A549 (cell line): ENCODE measurements around the gene PKN1. TPM values are rescaled to one million over a fixed set of nuclear protein-coding genes. Genes with fewer than 3 reads are reported as not detected.

Experiments used
- ATAC-seq, 2 experiments: fragments of 200-7000 bp in 1 of 2; fragments of >200 bp in 1 of 2; cut with Nextera tagmentation in 1 of 2; cut with Tn5 transposase in 1 of 2; 3 replicates each; pipeline versions ENCODE4 v1.8.0 to v1.9.1; 2018 to 2020; ENCODE audit warnings: mild to moderate bottlenecking in 1 of 2, moderate library complexity in 1 of 2
- CTCF ChIA-PET: fragments of 300-600 bp; sonication (Branson Sonifier 250); formaldehyde crosslinking; extraction: SDS; loops from one replicate; lab custom pipeline; 2021; ENCODE audit warnings: antibody characterized with exemption, inconsistent platforms; lab: Yijun Ruan, JAX
- POLR2A ChIA-PET: fragments of 350-600 bp; formaldehyde crosslinking; extraction: SDS; loops from one replicate; lab custom pipeline; 2021; ENCODE audit warnings: antibody characterized with exemption, inconsistent platforms; lab: Yijun Ruan, JAX
- DNase-seq, 2 experiments: peaks; one replicate each; pipeline versions ENCODE4 v3.0.0 to v3.0.0-alpha.2; 2011 to 2016; ENCODE audit warnings: low read depth in 1 of 2, low spot score in 1 of 2
- FAIRE-seq: peaks from 2 replicates; lab custom pipeline; 2011; peaks lifted over from hg19 to GRCh38; lab: Jason Lieb, UNC
- H3K27ac ChIP-seq, 2 experiments: fragments of >200 bp; sonication (Bioruptor Twin); formaldehyde crosslinking; 3 replicates each; pipeline ENCODE4 v1.5.1; 2016 to 2017
- H3K4me1 ChIP-seq: fragments of >200 bp; sonication (Bioruptor Twin); formaldehyde crosslinking; 3 replicates; pipeline ENCODE4 v1.6.1; 2016
- H3K4me2 ChIP-seq: fragments of >200 bp; sonication (Bioruptor Twin); formaldehyde crosslinking; 3 replicates; pipeline ENCODE4 v1.6.1; 2016
- H3K4me3 ChIP-seq: fragments of >200 bp; sonication (Bioruptor Twin); formaldehyde crosslinking; 3 replicates; pipeline ENCODE4 v1.5.1; 2016
- H3K9me3 ChIP-seq: fragments of >200 bp; sonication (Bioruptor Twin); formaldehyde crosslinking; 3 replicates; pipeline ENCODE4 v1.6.1; 2016
- EHMT2 ChIP-seq: fragments of 200-600 bp; sonication (generic); IDR thresholded peaks from 2 replicates; pipeline ENCODE4 v1.6.1; 2016; ENCODE audit warnings: antibody characterized with exemption, low read depth, mild to moderate bottlenecking, moderate library complexity
- EP300 ChIP-seq, 2 experiments: fragments of >200 bp; sonication (Bioruptor Twin); formaldehyde crosslinking; IDR thresholded peaks; 2 replicates in 1 of 2; 3 replicates in 1 of 2; pipeline ENCODE4 v1.6.1; 2016 to 2017
- FOSL2 ChIP-seq, 2 experiments: fragments of 450-650 bp in 1 of 2; fragments of >200 bp in 1 of 2; sonication (Bioruptor Twin) in 1 of 2; formaldehyde crosslinking; IDR thresholded peaks; 2 replicates each; pipeline versions ENCODE4 v1.5.0 to v1.6.1; 2016 to 2020; ENCODE audit warnings: mild to moderate bottlenecking in 1 of 2, moderate library complexity in 1 of 2
- HDAC2 ChIP-seq: fragments of 200-600 bp; sonication (generic); IDR thresholded peaks from 2 replicates; pipeline ENCODE4 v1.6.1; 2016
- HEYL ChIP-seq: fragments of 250-450 bp; sonication (Bioruptor Pico); IDR thresholded peaks from 2 replicates; pipeline ENCODE4 v1.8.0; 2021; ENCODE audit warnings: mild to moderate bottlenecking, moderate library complexity
- HOXB5 ChIP-seq: fragments of 250-450 bp; sonication (Bioruptor Pico); IDR thresholded peaks from 2 replicates; pipeline ENCODE4 v1.5.0; 2020; ENCODE audit warnings: mild to moderate bottlenecking, moderate library complexity
- JUNB ChIP-seq: fragments of >200 bp; sonication (Bioruptor Twin); formaldehyde crosslinking; IDR thresholded peaks from 2 replicates; pipeline ENCODE4 v1.6.1; 2016
- KDM1A ChIP-seq: fragments of 200-600 bp; sonication (generic); IDR thresholded peaks from 2 replicates; pipeline ENCODE4 v1.6.1; 2016; ENCODE audit warnings: low read depth, mild to moderate bottlenecking
- MAFK ChIP-seq: fragments of 450-650 bp; IDR thresholded peaks from 2 replicates; pipeline ENCODE4 v1.6.1; 2014; ENCODE audit not compliant: partially characterized antibody
- MAX ChIP-seq: IDR thresholded peaks from 2 replicates; pipeline ENCODE4 v1.6.1; 2012
- MYC ChIP-seq: IDR thresholded peaks from 2 replicates; pipeline ENCODE4 v1.6.1; 2012; ENCODE audit warnings: mild to moderate bottlenecking, inconsistent platforms, low read length, improper control_type of control experiment, borderline replicate concordance
- NPAS2 ChIP-seq: fragments of 250-450 bp; sonication (Bioruptor Pico); IDR thresholded peaks from 2 replicates; pipeline ENCODE4 v1.8.0; 2022; ENCODE audit warnings: mild to moderate bottlenecking, moderate library complexity, borderline replicate concordance
- PBX3 ChIP-seq: IDR thresholded peaks from 2 replicates; pipeline ENCODE4 v1.6.1; 2012
- PHF8 ChIP-seq: fragments of 200-600 bp; sonication (generic); IDR thresholded peaks from 2 replicates; pipeline ENCODE4 v1.6.1; 2016; ENCODE audit warnings: low read depth, mild to moderate bottlenecking, antibody characterized with exemption, moderate library complexity, borderline replicate concordance
- POLR2A ChIP-seq: IDR thresholded peaks from 2 replicates; pipeline ENCODE4 v1.6.1; 2012; ENCODE audit warnings: mild to moderate bottlenecking, low read length
- POLR2AphosphoS2 ChIP-seq: conservative IDR thresholded peaks from 2 replicates; pipeline ENCODE4 v1.6.1; 2012; ENCODE audit warnings: low read length, improper control_type of control experiment, inconsistent platforms
- SREBF2 ChIP-seq: fragments of 450-650 bp; IDR thresholded peaks from 2 replicates; pipeline ENCODE4 v1.6.1; 2014; ENCODE audit warnings: mild to moderate bottlenecking, moderate library complexity
- TP53 ChIP-seq: fragments of 250-450 bp; sonication (Bioruptor Pico); IDR thresholded peaks from 2 replicates; pipeline ENCODE4 v1.5.0; 2021; ENCODE audit warnings: mild to moderate bottlenecking, moderate library complexity
- USF2 ChIP-seq: fragments of 450-650 bp; IDR thresholded peaks from 2 replicates; pipeline ENCODE4 v1.6.1; 2014; ENCODE audit warnings: antibody characterized with exemption
- ZFP36 ChIP-seq: fragments of 450-650 bp; IDR thresholded peaks from 2 replicates; pipeline ENCODE4 v1.6.1; 2014; ENCODE audit warnings: borderline replicate concordance; ENCODE audit not compliant: partially characterized antibody
- WGBS: methylation state at CpG from one replicate; pipeline ENCODE4 v1.1.6; 2017; ENCODE audit errors: missing lambda C conversion rate; 5-methylcytosine and 5-hydroxymethylcytosine counted together
- polyA plus RNA-seq, 4 experiments: library from polyadenylated mRNA; depleted of rRNA in 3 of 4; stranded (reverse); fragments of >200 nt; fragmentation: RNase III in 1 of 4; extraction: RNeasy Plus Mini Kit Qiagen cat#74134 plus additional on column Dnase treatment in 1 of 4; gene quantifications; 2 replicates in 3 of 4; 3 replicates in 1 of 4; pipeline ENCODE4 v1.2.3, GENCODE V29; 2011 to 2017
- TF ChIP-seq, protein P1 (sequence below): fragments of 250-450 bp; sonication (Bioruptor Pico); IDR thresholded peaks from 2 replicates; pipeline ENCODE4 v1.5.0; 2020; ENCODE audit warnings: low read depth, mild to moderate bottlenecking, moderate library complexity

PKN1 gene
- polyA plus RNA-seq, 2 of the 4 experiments (the other 2 are of a cell fraction), result 33.4 to 37.3 TPM

GRCh38 chr19:14383661-14384555 is 49.2 kb upstream of the PKN1 start:
- CTCF ChIA-PET, result interaction anchor here (0.7 to 1.3 kb wide), 2 partner anchors 22 to 35 kb away, joined by 3 read pairs; no protein-coding TSS in a partner anchor

DNA sequence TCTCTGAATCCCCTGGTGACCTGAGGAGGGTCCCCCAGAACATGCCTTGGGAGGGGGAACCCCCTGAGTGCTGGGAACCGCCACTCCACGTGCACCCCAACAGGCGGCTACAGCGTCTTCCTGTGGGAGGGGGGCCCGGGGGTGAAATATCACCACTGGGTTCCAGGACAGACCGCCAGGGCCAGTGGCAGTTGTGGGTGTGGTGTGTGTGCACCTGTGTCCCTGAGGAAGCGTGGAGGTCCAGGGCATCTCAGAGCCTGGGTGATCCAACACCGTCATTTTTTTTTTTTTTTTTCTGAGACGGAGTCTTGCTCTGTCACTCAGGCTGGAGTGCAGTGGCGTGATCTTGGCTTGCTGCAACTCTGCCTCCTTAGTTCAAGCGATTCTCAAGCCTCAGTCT is 47.6 kb upstream of the PKN1 start:
- POLR2A ChIA-PET, result no interaction called here
- H3K9me3 ChIP-seq, result no peaks in the 10 kb centered on the region
- DNase-seq (no peak), ATAC-seq (no peak), FAIRE-seq (no peak)
- no peak for TF ChIP-seq JUNB
- no peak for TF ChIP-seq HEYL (CRISPR knock-in tag)
- TF ChIP-seq ZFP36, result no peak
- no peak for TF ChIP-seq POLR2AphosphoS2
- TF ChIP-seq POLR2A, result no peak
- TF ChIP-seq TP53 (CRISPR knock-in tag), result no peak
- 90% methylated on average over 11 of the region's 11 CpGs for WGBS
- H3K4me3 ChIP-seq, result no peak overlapping the region
- H3K4me2 ChIP-seq, result no peak overlapping the region
- CTCF ChIA-PET, result interaction anchor here (0.7 to 1.1 kb wide), 2 partner anchors 21 to 313 kb away, joined by 3 to 4 read pairs; partner anchors contain the start of gene MISP3
- H3K27ac ChIP-seq, result peak overlapping the region; percentile 86 to 94; a peak in 4 of 6 replicates
- peaks cover 32% of the 10 kb centered on the region for H3K4me1 ChIP-seq

More at GRCh38 chr19:14383661-14384555, 49.2 kb upstream of the PKN1 start:
- H3K9me3 ChIP-seq, result no peaks in the 10 kb centered on the region
- DNase-seq (no peak), ATAC-seq (peak in 1 of 2 experiments; percentile 18; a peak in 3 of 6 replicates), FAIRE-seq (no peak)
- TF ChIP-seq EP300 (IDR thresholded peaks at IDR 0.05) (no peak), EHMT2 (no peak), HOXB5 (CRISPR knock-in tag) (no peak), KDM1A (peak; percentile 93), NPAS2 (CRISPR knock-in tag) (no peak), JUNB (peak; percentile 63), FOSL2 (IDR thresholded peaks at IDR 0.05) (peak; percentile 84), FOSL2 (CRISPR knock-in tag; IDR thresholded peaks at IDR 0.05) (peak; percentile 95), HDAC2 (peak; percentile 57; the same call in 1 of the 2 replicates), USF2 (no peak), PBX3 (no peak)
- TF ChIP-seq, protein P1, sequence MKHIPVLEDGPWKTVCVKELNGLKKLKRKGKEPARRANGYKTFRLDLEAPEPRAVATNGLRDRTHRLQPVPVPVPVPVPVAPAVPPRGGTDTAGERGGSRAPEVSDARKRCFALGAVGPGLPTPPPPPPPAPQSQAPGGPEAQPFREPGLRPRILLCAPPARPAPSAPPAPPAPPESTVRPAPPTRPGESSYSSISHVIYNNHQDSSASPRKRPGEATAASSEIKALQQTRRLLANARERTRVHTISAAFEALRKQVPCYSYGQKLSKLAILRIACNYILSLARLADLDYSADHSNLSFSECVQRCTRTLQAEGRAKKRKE (CRISPR knock-in tag), result no peak
- H3K27ac ChIP-seq, result peak overlapping the region; percentile 86 to 94
- H3K4me3 ChIP-seq, result peak overlapping the region; percentile 24
- POLR2A ChIA-PET, result interaction anchor here (0.6 kb wide), 1 partner anchor 266 kb away, joined by 4 read pairs; no protein-coding TSS in a partner anchor
- H3K4me1 ChIP-seq, result peaks cover 34% of the 10 kb centered on the region
- WGBS, result 15% methylated on average over 9 of the region's 10 CpGs
- peak overlapping the region; percentile 95 for H3K4me2 ChIP-seq

DNA sequence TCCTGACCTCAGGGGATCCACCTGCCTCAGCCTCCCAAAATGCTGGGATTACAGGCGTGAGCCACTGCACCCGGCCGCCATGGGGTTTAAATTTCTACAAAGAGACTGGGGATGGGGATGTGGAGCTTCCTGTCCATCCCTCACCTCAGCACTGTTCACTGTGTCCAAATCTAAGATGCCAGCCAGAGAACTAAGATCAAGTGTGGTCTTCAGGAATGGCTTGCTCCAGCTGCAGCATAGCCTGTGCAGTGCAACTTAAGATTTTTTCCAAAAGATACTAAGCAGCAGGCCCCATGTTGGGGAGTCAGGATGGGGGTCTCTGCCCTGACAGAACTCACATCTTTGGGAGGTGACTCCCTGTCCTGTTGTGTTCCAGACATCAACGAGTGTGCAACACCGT is 42.6 kb upstream of the PKN1 start:
- TF ChIP-seq EP300 (IDR thresholded peaks at IDR 0.05), result no peak
- TF ChIP-seq MAFK, result no peak
- no peak for TF ChIP-seq MAX
- TF ChIP-seq PHF8, result no peak
- no peak for TF ChIP-seq SREBF2
- TF ChIP-seq MYC, result no peak
- TF ChIP-seq HDAC2, result no peak
- H3K9me3 ChIP-seq, result no peaks in the 10 kb centered on the region
- no peaks in the 10 kb centered on the region for H3K4me1 ChIP-seq
- H3K4me3 ChIP-seq, result no peak overlapping the region
- no peak overlapping the region for H3K27ac ChIP-seq
- DNase-seq, result no peak
- 95% methylated on average over 5 of the region's 5 CpGs for WGBS
- ChIA-PET POLR2A (no interaction called here), CTCF (interaction anchor here (1.1 kb wide), 1 partner anchor 16 kb away, joined by 3 read pairs; no protein-coding TSS in a partner anchor)
- ATAC-seq, result no peak
- no peak for FAIRE-seq
- H3K4me2 ChIP-seq, result no peak overlapping the region
